A549 (cell line): Measurements from ENCODE around the gene JOSD2. TPM values are rescaled to one million over a fixed set of nuclear protein-coding genes. Genes with fewer than 3 reads are reported as not detected.

Experiments used
- ATAC-seq, 2 experiments: fragments of 200-7000 bp in 1 of 2; fragments of >200 bp in 1 of 2; cut with Nextera tagmentation in 1 of 2; cut with Tn5 transposase in 1 of 2; 3 replicates each; pipeline versions ENCODE4 v1.8.0 to v1.9.1; 2018 to 2020; ENCODE audit warnings: mild to moderate bottlenecking in 1 of 2, moderate library complexity in 1 of 2
- CTCF ChIA-PET: fragments of 300-600 bp; sonication (Branson Sonifier 250); formaldehyde crosslinking; extraction: SDS; loops from one replicate; lab custom pipeline; 2021; ENCODE audit warnings: antibody characterized with exemption, inconsistent platforms; lab: Yijun Ruan, JAX
- POLR2A ChIA-PET: fragments of 350-600 bp; formaldehyde crosslinking; extraction: SDS; loops from one replicate; lab custom pipeline; 2021; ENCODE audit warnings: antibody characterized with exemption, inconsistent platforms; lab: Yijun Ruan, JAX
- DNase-seq, 2 experiments: peaks; one replicate each; pipeline versions ENCODE4 v3.0.0 to v3.0.0-alpha.2; 2011 to 2016; ENCODE audit warnings: low read depth in 1 of 2, low spot score in 1 of 2
- FAIRE-seq: peaks from 2 replicates; lab custom pipeline; 2011; peaks lifted over from hg19 to GRCh38; lab: Jason Lieb, UNC
- H3K27ac ChIP-seq, 2 experiments: fragments of >200 bp; sonication (Bioruptor Twin); formaldehyde crosslinking; 3 replicates each; pipeline ENCODE4 v1.5.1; 2016 to 2017
- H3K4me1 ChIP-seq: fragments of >200 bp; sonication (Bioruptor Twin); formaldehyde crosslinking; 3 replicates; pipeline ENCODE4 v1.6.1; 2016
- H3K4me2 ChIP-seq: fragments of >200 bp; sonication (Bioruptor Twin); formaldehyde crosslinking; 3 replicates; pipeline ENCODE4 v1.6.1; 2016
- H3K4me3 ChIP-seq: fragments of >200 bp; sonication (Bioruptor Twin); formaldehyde crosslinking; 3 replicates; pipeline ENCODE4 v1.5.1; 2016
- H3K9me3 ChIP-seq: fragments of >200 bp; sonication (Bioruptor Twin); formaldehyde crosslinking; 3 replicates; pipeline ENCODE4 v1.6.1; 2016
- BHLHE40 ChIP-seq: IDR thresholded peaks from 2 replicates; pipeline ENCODE4 v1.6.1; 2012; ENCODE audit warnings: low read depth, low read length, inconsistent platforms
- CBX2 ChIP-seq: fragments of 200-600 bp; sonication (generic); IDR thresholded peaks from 2 replicates; pipeline ENCODE4 v1.6.1; 2016; ENCODE audit warnings: low read depth, mild to moderate bottlenecking, borderline replicate concordance
- CEBPB ChIP-seq, 2 experiments: fragments of >200 bp in 1 of 2; sonication (Bioruptor Twin) in 1 of 2; formaldehyde crosslinking in 1 of 2; IDR thresholded peaks; 2 replicates each; pipeline ENCODE4 v1.6.1; 2012 to 2016
- EHF ChIP-seq: fragments of 250-450 bp; sonication (Bioruptor Pico); IDR thresholded peaks from 2 replicates; pipeline ENCODE4 v1.5.0; 2020; ENCODE audit warnings: mild to moderate bottlenecking
- EHMT2 ChIP-seq: fragments of 200-600 bp; sonication (generic); IDR thresholded peaks from 2 replicates; pipeline ENCODE4 v1.6.1; 2016; ENCODE audit warnings: antibody characterized with exemption, low read depth, mild to moderate bottlenecking, moderate library complexity
- EP300 ChIP-seq, 2 experiments: fragments of >200 bp; sonication (Bioruptor Twin); formaldehyde crosslinking; IDR thresholded peaks; 2 replicates in 1 of 2; 3 replicates in 1 of 2; pipeline ENCODE4 v1.6.1; 2016 to 2017
- ESRRA ChIP-seq: fragments of 150-350 bp; IDR thresholded peaks from 2 replicates; pipeline ENCODE4 v1.6.1; 2014; ENCODE audit warnings: mild to moderate bottlenecking, low read length, borderline replicate concordance
- FOSL2 ChIP-seq, 2 experiments: fragments of 450-650 bp in 1 of 2; fragments of >200 bp in 1 of 2; sonication (Bioruptor Twin) in 1 of 2; formaldehyde crosslinking; IDR thresholded peaks; 2 replicates each; pipeline versions ENCODE4 v1.5.0 to v1.6.1; 2016 to 2020; ENCODE audit warnings: mild to moderate bottlenecking in 1 of 2, moderate library complexity in 1 of 2
- FOXS1 ChIP-seq: fragments of 250-450 bp; sonication (Bioruptor Pico); IDR thresholded peaks from 2 replicates; pipeline ENCODE4 v1.5.0; 2020; ENCODE audit warnings: mild to moderate bottlenecking, moderate library complexity
- GATA3 ChIP-seq: IDR thresholded peaks from 2 replicates; pipeline ENCODE4 v1.6.1; 2012; ENCODE audit warnings: borderline replicate concordance
- HEYL ChIP-seq: fragments of 250-450 bp; sonication (Bioruptor Pico); IDR thresholded peaks from 2 replicates; pipeline ENCODE4 v1.8.0; 2021; ENCODE audit warnings: mild to moderate bottlenecking, moderate library complexity
- JUN ChIP-seq, 2 experiments: fragments of >200 bp; sonication (Bioruptor Twin); formaldehyde crosslinking; IDR thresholded peaks; 2 replicates in 1 of 2; 3 replicates in 1 of 2; pipeline ENCODE4 v1.6.1; 2016 to 2017
- JUNB ChIP-seq: fragments of >200 bp; sonication (Bioruptor Twin); formaldehyde crosslinking; IDR thresholded peaks from 2 replicates; pipeline ENCODE4 v1.6.1; 2016
- KDM1A ChIP-seq: fragments of 200-600 bp; sonication (generic); IDR thresholded peaks from 2 replicates; pipeline ENCODE4 v1.6.1; 2016; ENCODE audit warnings: low read depth, mild to moderate bottlenecking
- MAZ ChIP-seq: fragments of 150-350 bp; IDR thresholded peaks from 2 replicates; pipeline ENCODE4 v1.6.1; 2014; ENCODE audit warnings: antibody characterized with exemption, low read depth, low read length, borderline replicate concordance
- MYC ChIP-seq: IDR thresholded peaks from 2 replicates; pipeline ENCODE4 v1.6.1; 2012; ENCODE audit warnings: mild to moderate bottlenecking, inconsistent platforms, low read length, improper control_type of control experiment, borderline replicate concordance
- NFE2L2 ChIP-seq: fragments of 150-350 bp; conservative IDR thresholded peaks from 2 replicates; pipeline ENCODE4 v1.6.1; 2014; ENCODE audit warnings: low read length
- NR3C1 ChIP-seq: fragments of >200 bp; sonication (Bioruptor Twin); formaldehyde crosslinking; IDR thresholded peaks from 3 replicates; pipeline ENCODE4 v1.6.1; 2017
- PBX3 ChIP-seq: IDR thresholded peaks from 2 replicates; pipeline ENCODE4 v1.6.1; 2012
- PHF8 ChIP-seq: fragments of 200-600 bp; sonication (generic); IDR thresholded peaks from 2 replicates; pipeline ENCODE4 v1.6.1; 2016; ENCODE audit warnings: low read depth, mild to moderate bottlenecking, antibody characterized with exemption, moderate library complexity, borderline replicate concordance
- POLR2A ChIP-seq: IDR thresholded peaks from 2 replicates; pipeline ENCODE4 v1.6.1; 2012; ENCODE audit warnings: mild to moderate bottlenecking, low read length
- POLR2AphosphoS2 ChIP-seq: conservative IDR thresholded peaks from 2 replicates; pipeline ENCODE4 v1.6.1; 2012; ENCODE audit warnings: low read length, improper control_type of control experiment, inconsistent platforms
- RAD21 ChIP-seq, 2 experiments: fragments of >200 bp in 1 of 2; sonication (Bioruptor Twin) in 1 of 2; formaldehyde crosslinking in 1 of 2; IDR thresholded peaks in 1 of 2; conservative IDR thresholded peaks in 1 of 2; 2 replicates in 1 of 2; 3 replicates in 1 of 2; pipeline ENCODE4 v1.6.1; 2012 to 2018; ENCODE audit warnings: inconsistent platforms in 1 of 2
- RCOR1 ChIP-seq: fragments of 150-350 bp; IDR thresholded peaks from 2 replicates; pipeline ENCODE4 v1.6.1; 2014; ENCODE audit warnings: antibody characterized with exemption, low read length, low read depth
- SREBF2 ChIP-seq: fragments of 450-650 bp; IDR thresholded peaks from 2 replicates; pipeline ENCODE4 v1.6.1; 2014; ENCODE audit warnings: mild to moderate bottlenecking, moderate library complexity
- TP53 ChIP-seq: fragments of 250-450 bp; sonication (Bioruptor Pico); IDR thresholded peaks from 2 replicates; pipeline ENCODE4 v1.5.0; 2021; ENCODE audit warnings: mild to moderate bottlenecking, moderate library complexity
- ZSCAN20 ChIP-seq: fragments of 250-450 bp; sonication (Bioruptor Pico); IDR thresholded peaks from 2 replicates; pipeline ENCODE4 v1.8.0; 2022; ENCODE audit warnings: mild to moderate bottlenecking, moderate library complexity
- WGBS: methylation state at CpG from one replicate; pipeline ENCODE4 v1.1.6; 2017; ENCODE audit errors: missing lambda C conversion rate; 5-methylcytosine and 5-hydroxymethylcytosine counted together
- polyA plus RNA-seq, 4 experiments: library from polyadenylated mRNA; depleted of rRNA in 3 of 4; stranded (reverse); fragments of >200 nt; fragmentation: RNase III in 1 of 4; extraction: RNeasy Plus Mini Kit Qiagen cat#74134 plus additional on column Dnase treatment in 1 of 4; gene quantifications; 2 replicates in 3 of 4; 3 replicates in 1 of 4; pipeline ENCODE4 v1.2.3, GENCODE V29; 2011 to 2017
- TF ChIP-seq, protein P1 (sequence below): fragments of >200 bp; sonication (Bioruptor Twin); formaldehyde crosslinking; IDR thresholded peaks from 2 replicates; pipeline ENCODE4 v1.6.1; 2016
- TF ChIP-seq, protein P2 (sequence below): fragments of 450-650 bp; IDR thresholded peaks from 2 replicates; pipeline ENCODE4 v1.6.1; 2014; ENCODE audit warnings: antibody characterized with exemption
- TF ChIP-seq, protein P3 (sequence below): fragments of 150-350 bp; IDR thresholded peaks from 2 replicates; pipeline ENCODE4 v1.6.1; 2014; ENCODE audit warnings: low read depth, mild to moderate bottlenecking, low read length

JOSD2 gene
- polyA plus RNA-seq, 2 of the 4 experiments (the other 2 are of a cell fraction) = 24.2 to 61.7 TPM

DNA sequence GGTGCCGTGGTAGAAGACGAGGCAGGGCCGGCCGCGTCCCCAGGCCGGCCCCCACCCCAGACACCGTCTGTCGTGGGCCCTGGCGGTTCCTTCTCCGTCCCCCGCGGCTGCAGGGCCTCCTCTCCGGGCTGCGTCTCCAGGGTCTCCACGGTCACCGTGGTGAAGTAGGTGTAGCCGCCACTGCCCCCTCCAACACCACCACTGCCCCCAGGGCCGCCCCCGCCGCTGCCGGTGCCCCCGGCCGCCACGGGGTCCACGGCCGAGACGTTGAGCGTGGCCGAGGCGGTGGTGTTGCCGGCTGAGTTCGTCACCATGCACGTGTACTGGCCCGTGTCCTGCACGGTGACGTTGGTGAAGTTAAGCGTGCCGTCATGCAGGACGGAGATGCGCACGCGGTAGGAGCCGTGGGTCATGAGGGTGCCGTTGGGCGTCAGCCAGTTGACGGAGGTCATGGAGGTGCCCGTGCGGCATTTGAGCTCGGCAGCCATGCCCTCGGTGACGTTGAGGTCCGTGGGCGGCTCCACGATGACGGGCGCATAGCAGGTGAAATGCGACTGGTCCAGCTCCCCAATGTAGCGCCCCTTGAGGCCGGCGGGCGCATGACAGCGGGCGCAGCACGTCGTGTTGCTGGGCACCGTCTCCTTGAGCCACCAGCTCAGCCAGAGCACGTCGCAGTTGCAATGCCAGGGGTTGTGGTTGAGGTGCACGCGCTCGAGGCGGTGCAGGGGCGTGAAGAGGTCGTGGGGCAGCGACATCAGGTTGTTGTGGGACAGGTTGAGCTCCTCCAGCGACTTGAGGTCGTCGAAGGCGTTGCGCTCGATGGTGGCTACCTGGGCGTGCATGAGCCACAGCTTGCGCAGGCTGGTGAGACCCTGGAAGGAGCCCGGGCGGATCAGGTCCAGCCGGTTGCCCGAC is 7.4 kb upstream of the JOSD2 start:
- TF ChIP-seq NFE2L2 (no peak), GATA3 (no peak), FOXS1 (CRISPR knock-in tag) (no peak), POLR2A (0 out of 2 replicates have a peak, but pooled peaks have one; percentile 22)
- CTCF ChIA-PET = interaction anchor here (0.8 to 5.6 kb wide), 7 partner anchors 11 to 206 kb away, joined by 3 to 38 read pairs (median 3); no protein-coding TSS in a partner anchor
- DNase-seq (peak in 1 of 2 experiments; percentile 50), ATAC-seq (no peak), FAIRE-seq (no peak)
- Histone ChIP-seq H3K4me3 (no peak overlapping the region), H3K4me1 (peaks cover 10% of the 10 kb centered on the region; the same call in 1 of the 3 replicates), H3K27ac (no peak overlapping the region), H3K4me2 (no peak overlapping the region), H3K9me3 (no peaks in the 10 kb centered on the region; the same call in 2 of the 3 replicates)
- WGBS = 86% methylated on average over 72 of the region's 87 CpGs
- POLR2A ChIA-PET = no interaction called here

- Histone ChIP-seq H3K4me3 (no peak overlapping the region), H3K4me2 (no peak overlapping the region), H3K4me1 (peaks cover 10% of the 10 kb centered on the region; the same call in 1 of the 3 replicates)
- CTCF ChIA-PET = interaction anchor here (0.8 to 5.6 kb wide), 4 partner anchors 11 to 207 kb away, joined by 3 to 38 read pairs (median 10); no protein-coding TSS in a partner anchor
- ATAC-seq = no peak
- TF ChIP-seq KDM1A (no peak), JUNB (no peak), RCOR1 (no peak), ESRRA (no peak), RAD21 (conservative IDR thresholded peaks at IDR 0.05 in 1 of 2, IDR thresholded peaks at IDR 0.05 in 1 of 2) (no peak), GATA3 (no peak), HEYL (no peak), SREBF2 (no peak), BHLHE40 (no peak), FOSL2 (IDR thresholded peaks at IDR 0.05) (no peak), FOSL2 (CRISPR knock-in tag; IDR thresholded peaks at IDR 0.05) (no peak), PHF8 (no peak)
- TF ChIP-seq, protein P1, sequence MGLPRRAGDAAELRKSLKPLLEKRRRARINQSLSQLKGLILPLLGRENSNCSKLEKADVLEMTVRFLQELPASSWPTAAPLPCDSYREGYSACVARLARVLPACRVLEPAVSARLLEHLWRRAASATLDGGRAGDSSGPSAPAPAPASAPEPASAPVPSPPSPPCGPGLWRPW = no peak
- TF ChIP-seq, protein P2, sequence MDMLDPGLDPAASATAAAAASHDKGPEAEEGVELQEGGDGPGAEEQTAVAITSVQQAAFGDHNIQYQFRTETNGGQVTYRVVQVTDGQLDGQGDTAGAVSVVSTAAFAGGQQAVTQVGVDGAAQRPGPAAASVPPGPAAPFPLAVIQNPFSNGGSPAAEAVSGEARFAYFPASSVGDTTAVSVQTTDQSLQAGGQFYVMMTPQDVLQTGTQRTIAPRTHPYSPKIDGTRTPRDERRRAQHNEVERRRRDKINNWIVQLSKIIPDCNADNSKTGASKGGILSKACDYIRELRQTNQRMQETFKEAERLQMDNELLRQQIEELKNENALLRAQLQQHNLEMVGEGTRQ = no peak
- TF ChIP-seq, all 56 proteins: peak for 0
- H3K9me3 ChIP-seq = no peaks in the 10 kb centered on the region; the same call in 2 of the 3 replicates
- 91% methylated on average over 34 of the region's 37 CpGs for WGBS
- POLR2A ChIA-PET = no interaction called here
- DNase-seq = no peak
- H3K27ac ChIP-seq = no peak overlapping the region
- FAIRE-seq = no peak
These were observed 6.7 kb upstream of the JOSD2 start for GRCh38 chr19:50517704-50518075.

GRCh38 chr19:50516964-50517703 is 6.1 kb upstream of the JOSD2 start:
- H3K4me2 ChIP-seq = peak overlapping the region; percentile 80
- H3K4me3 ChIP-seq = peak overlapping the region; percentile 13; the same call in 1 of the 3 replicates
- POLR2A ChIA-PET = no interaction called here
- ATAC-seq (peak in 1 of 2 experiments; percentile 7; a peak in 3 of 6 replicates), DNase-seq (peak in 1 of 2 experiments; percentile 47), FAIRE-seq (no peak)
- H3K9me3 ChIP-seq = no peaks in the 10 kb centered on the region; the same call in 2 of the 3 replicates
- WGBS = 39% methylated on average over 49 of the region's 53 CpGs
- CTCF ChIA-PET = interaction anchor here (0.8 to 5.6 kb wide), 3 partner anchors 12 to 39 kb away, joined by 3 to 38 read pairs (median 12); no protein-coding TSS in a partner anchor
- peaks cover 10% of the 10 kb centered on the region; the same call in 1 of the 3 replicates for H3K4me1 ChIP-seq
- H3K27ac ChIP-seq = peak overlapping the region; percentile 5 to 59; a peak in 3 of 6 replicates
- no peak for TF ChIP-seq HEYL
- no peak for TF ChIP-seq BHLHE40
- TF ChIP-seq MYC = no peak
- no peak for TF ChIP-seq POLR2AphosphoS2
- TF ChIP-seq CBX2 = no peak
- TF ChIP-seq PBX3 = no peak
- no peak for TF ChIP-seq MAZ
- TF ChIP-seq TP53 (CRISPR knock-in tag) = no peak
- TF ChIP-seq EHMT2 = no peak
- no peak for TF ChIP-seq EHF
- TF ChIP-seq JUN (IDR thresholded peaks at IDR 0.05) = no peak
- TF ChIP-seq CEBPB (IDR thresholded peaks at IDR 0.05) = no peak
- no peak for TF ChIP-seq EP300 (IDR thresholded peaks at IDR 0.05)
- no peak for TF ChIP-seq ZSCAN20 (CRISPR knock-in tag)
- no peak for TF ChIP-seq NR3C1
- TF ChIP-seq RAD21 (conservative IDR thresholded peaks at IDR 0.05 in 1 of 2, IDR thresholded peaks at IDR 0.05 in 1 of 2) = no peak
- TF ChIP-seq, protein P3, sequence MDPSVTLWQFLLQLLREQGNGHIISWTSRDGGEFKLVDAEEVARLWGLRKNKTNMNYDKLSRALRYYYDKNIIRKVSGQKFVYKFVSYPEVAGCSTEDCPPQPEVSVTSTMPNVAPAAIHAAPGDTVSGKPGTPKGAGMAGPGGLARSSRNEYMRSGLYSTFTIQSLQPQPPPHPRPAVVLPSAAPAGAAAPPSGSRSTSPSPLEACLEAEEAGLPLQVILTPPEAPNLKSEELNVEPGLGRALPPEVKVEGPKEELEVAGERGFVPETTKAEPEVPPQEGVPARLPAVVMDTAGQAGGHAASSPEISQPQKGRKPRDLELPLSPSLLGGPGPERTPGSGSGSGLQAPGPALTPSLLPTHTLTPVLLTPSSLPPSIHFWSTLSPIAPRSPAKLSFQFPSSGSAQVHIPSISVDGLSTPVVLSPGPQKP = no peak
